Subcutaneous abdominal adipose tissue (tissue), 5 donors: ENCODE measurements around the gene GFRA4.

Experiments used
- H3K27ac ChIP-seq: one replicate; pipeline ENCODE4 v1.7.0; 2013; ENCODE audit warnings: low read depth, mild to moderate bottlenecking, inconsistent platforms, low read length, moderate library complexity
- H3K27me3 ChIP-seq, 5 donors: one replicate each; pipeline ENCODE4 v1.7.0; 2013; ENCODE audit warnings: low read length in 5 of 5, inconsistent platforms in 1 of 5; ENCODE audit not compliant: control insufficient read depth in 5 of 5, insufficient read depth in 4 of 5
- H3K36me3 ChIP-seq, 5 donors: one replicate each; pipeline ENCODE4 v1.7.0; 2013; ENCODE audit warnings: low read length in 5 of 5; ENCODE audit not compliant: control insufficient read depth in 5 of 5, insufficient read depth in 5 of 5
- H3K4me1 ChIP-seq, 5 donors: one replicate each; pipeline ENCODE4 v1.7.0; 2013; ENCODE audit warnings: low read length in 5 of 5, mild to moderate bottlenecking in 3 of 5, moderate library complexity in 1 of 5; ENCODE audit not compliant: control insufficient read depth in 5 of 5, insufficient read depth in 5 of 5
- H3K4me3 ChIP-seq, 5 donors: one replicate each; pipeline ENCODE4 v1.7.0; 2013; ENCODE audit warnings: low read length in 5 of 5, low read depth in 1 of 5
- H3K9ac ChIP-seq, 5 donors: one replicate each; pipeline ENCODE4 v1.7.0; 2013; ENCODE audit warnings: low read length in 5 of 5, mild to moderate bottlenecking in 4 of 5, moderate library complexity in 3 of 5
- H3K9me3 ChIP-seq, 5 donors: one replicate each; pipeline ENCODE4 v1.7.0; 2013; ENCODE audit warnings: low read length in 5 of 5; ENCODE audit not compliant: control insufficient read depth in 5 of 5
- donor health status: healthy.
- donor health status: healthy.
- donor health status: healthy.
- donor health status: healthy.
- donor health status: healthy.

GFRA4 gene

GRCh38 chr20:3655131-3655405, 8.1 kb downstream of the GFRA4 start:
- H3K4me3 ChIP-seq: no peak overlapping the region
- H3K27ac ChIP-seq: no peak overlapping the region
- peaks cover 0 to 12% (median 5%) of the 10 kb centered on the region in 5 donors for H3K9me3 ChIP-seq
- H3K27me3 ChIP-seq: peaks cover 6 to 19% (median 12%) of the 10 kb centered on the region in 5 donors
- H3K4me1 ChIP-seq: peaks cover 0 to 10% (median 0%) of the 10 kb centered on the region in 5 donors
- peaks cover 0 to 7% (median 5%) of the 10 kb centered on the region in 5 donors for H3K36me3 ChIP-seq
- no peak overlapping the region for H3K9ac ChIP-seq

GRCh38 chr20:3654326-3655130, 8.7 kb downstream of the GFRA4 start:
- Histone ChIP-seq H3K4me3 (no peak overlapping the region), H3K9ac (no peak overlapping the region), H3K27me3 (peaks cover 1 to 14% (median 7%) of the 10 kb centered on the region in 5 donors), H3K36me3 (peaks cover 0 to 12% (median 7%) of the 10 kb centered on the region in 5 donors), H3K9me3 (peaks cover 0 to 12% (median 5%) of the 10 kb centered on the region in 5 donors), H3K27ac (no peak overlapping the region), H3K4me1 (peaks cover 0 to 6% (median 0%) of the 10 kb centered on the region in 5 donors)

GRCh38 chr20:3653921-3654320, 9.3 kb downstream of the GFRA4 start:
- H3K4me1 ChIP-seq: peaks cover 0 to 6% (median 0%) of the 10 kb centered on the region in 5 donors
- no peak overlapping the region for H3K4me3 ChIP-seq
- peaks cover 0 to 8% (median 1%) of the 10 kb centered on the region in 5 donors for H3K27me3 ChIP-seq
- no peak overlapping the region for H3K27ac ChIP-seq
- H3K36me3 ChIP-seq: peaks cover 0 to 18% (median 9%) of the 10 kb centered on the region in 5 donors
- H3K9me3 ChIP-seq: peaks cover 0 to 12% (median 5%) of the 10 kb centered on the region in 5 donors
- H3K9ac ChIP-seq: no peak overlapping the region

GRCh38 chr20:3652676-3653596, 10.3 kb downstream of the GFRA4 start:
- Histone ChIP-seq H3K9ac (no peak overlapping the region), H3K27ac (no peak overlapping the region), H3K36me3 (peaks cover 0 to 27% (median 16%) of the 10 kb centered on the region in 5 donors), H3K4me3 (no peak overlapping the region), H3K9me3 (peaks cover 0 to 12% (median 5%) of the 10 kb centered on the region in 5 donors), H3K4me1 (peaks cover 0 to 6% (median 0%) of the 10 kb centered on the region in 5 donors), H3K27me3 (peaks cover 0 to under 1% (median 0%) of the 10 kb centered on the region in 5 donors)

GRCh38 chr20:3652221-3652620, 11.0 kb downstream of the GFRA4 start:
- Histone ChIP-seq H3K9me3 (peaks cover 0 to 12% (median 5%) of the 10 kb centered on the region in 5 donors), H3K27me3 (no peaks in the 10 kb centered on the region), H3K4me1 (peaks cover 0 to 6% (median 0%) of the 10 kb centered on the region in 5 donors), H3K9ac (no peak overlapping the region), H3K36me3 (peaks cover 4 to 34% (median 16%) of the 10 kb centered on the region in 5 donors), H3K27ac (no peak overlapping the region), H3K4me3 (no peak overlapping the region)

GRCh38 chr20:3651204-3651962, 11.8 kb downstream of the GFRA4 start:
- H3K36me3 ChIP-seq: peaks cover 8 to 43% (median 22%) of the 10 kb centered on the region in 5 donors
- H3K4me1 ChIP-seq: peaks cover 0 to 6% (median 0%) of the 10 kb centered on the region in 5 donors
- H3K9ac ChIP-seq: no peak overlapping the region
- peaks cover 0 to 12% (median 5%) of the 10 kb centered on the region in 5 donors for H3K9me3 ChIP-seq
- H3K4me3 ChIP-seq: no peak overlapping the region
- no peak overlapping the region for H3K27ac ChIP-seq
- H3K27me3 ChIP-seq: no peaks in the 10 kb centered on the region

GRCh38 chr20:3648951-3649350, 14.2 kb downstream of the GFRA4 start:
- H3K36me3 ChIP-seq: peaks cover 8 to 67% (median 45%) of the 10 kb centered on the region in 5 donors
- no peak overlapping the region for H3K9ac ChIP-seq
- peaks cover 0 to 6% (median 5%) of the 10 kb centered on the region in 5 donors for H3K9me3 ChIP-seq
- no peaks in the 10 kb centered on the region for H3K27me3 ChIP-seq
- no peak overlapping the region for H3K27ac ChIP-seq
- peaks cover 0 to 6% (median 0%) of the 10 kb centered on the region in 5 donors for H3K4me1 ChIP-seq
- no peak overlapping the region for H3K4me3 ChIP-seq

- Histone ChIP-seq H3K9me3 (no peaks in the 10 kb centered on the region), H3K4me3 (no peak overlapping the region), H3K4me1 (no peaks in the 10 kb centered on the region), H3K27ac (no peak overlapping the region), H3K27me3 (no peaks in the 10 kb centered on the region), H3K9ac (no peak overlapping the region), H3K36me3 (peaks cover 10 to 81% (median 55%) of the 10 kb centered on the region in 5 donors)
Observed at GRCh38 chr20:3647473-3647872, 15.7 kb downstream of the GFRA4 start.

- H3K27ac ChIP-seq: no peak overlapping the region
- H3K9me3 ChIP-seq: no peaks in the 10 kb centered on the region
- H3K36me3 ChIP-seq: peaks cover 17 to 88% (median 59%) of the 10 kb centered on the region in 5 donors
- no peaks in the 10 kb centered on the region for H3K27me3 ChIP-seq
- no peaks in the 10 kb centered on the region for H3K4me1 ChIP-seq
- H3K4me3 ChIP-seq: no peak overlapping the region
- no peak overlapping the region for H3K9ac ChIP-seq
Observed at GRCh38 chr20:3646651-3647050, 16.5 kb downstream of the GFRA4 start.
